GM11168 (cell line): Measurements from ENCODE around the gene PNN.
"Not testable (repeated sequence)": the region's sequence is repeated elsewhere in the genome, so short reads cannot be mapped to it uniquely, and the experiment has no call there.

ENCODE experiments used
- in situ Hi-C: fragments of 300-500 bp; cut with MboI; formaldehyde crosslinking; loops from one replicate; pipeline ENCODE4 v1.12.0; 2022; ENCODE audit warnings: low sequenced_read_pairs; ENCODE audit not compliant: unreplicated experiment

The PNN gene

GRCh38 chr14:39228509-39229221 lies 53.6 kb downstream of the PNN start:
- in situ Hi-C loops, result no loop called here

GRCh38 chr14:39229222-39229543 lies 54.1 kb downstream of the PNN start:
- in situ Hi-C loops, result no loop called here

- in situ Hi-C loops, result no loop called here
Observed at GRCh38 chr14:39229601-39230110, 54.6 kb downstream of the PNN start.

- in situ Hi-C loops, result no loop called here
Observed at GRCh38 chr14:39230416-39231035, 55.5 kb downstream of the PNN start.

- in situ Hi-C loops, result not testable (repeated sequence)
Observed at GRCh38 chr14:39231751-39232553, 56.9 kb downstream of the PNN start.
